GM18519 (cell line): Measurements from ENCODE around the gene ADAM10.
"Not testable (repeated sequence)": the region's sequence is repeated elsewhere in the genome, so short reads cannot be mapped to it uniquely, and the experiment has no call there.

Experiments
- ATAC-seq: cut with Tn5 transposase; IDR thresholded peaks from one replicate; pipeline ENCODE4 v1.9.1; 2021; ENCODE audit warnings: mild to moderate bottlenecking, moderate library complexity; ENCODE audit not compliant: unreplicated experiment, low FRiP score

Gene ADAM10, protein sequence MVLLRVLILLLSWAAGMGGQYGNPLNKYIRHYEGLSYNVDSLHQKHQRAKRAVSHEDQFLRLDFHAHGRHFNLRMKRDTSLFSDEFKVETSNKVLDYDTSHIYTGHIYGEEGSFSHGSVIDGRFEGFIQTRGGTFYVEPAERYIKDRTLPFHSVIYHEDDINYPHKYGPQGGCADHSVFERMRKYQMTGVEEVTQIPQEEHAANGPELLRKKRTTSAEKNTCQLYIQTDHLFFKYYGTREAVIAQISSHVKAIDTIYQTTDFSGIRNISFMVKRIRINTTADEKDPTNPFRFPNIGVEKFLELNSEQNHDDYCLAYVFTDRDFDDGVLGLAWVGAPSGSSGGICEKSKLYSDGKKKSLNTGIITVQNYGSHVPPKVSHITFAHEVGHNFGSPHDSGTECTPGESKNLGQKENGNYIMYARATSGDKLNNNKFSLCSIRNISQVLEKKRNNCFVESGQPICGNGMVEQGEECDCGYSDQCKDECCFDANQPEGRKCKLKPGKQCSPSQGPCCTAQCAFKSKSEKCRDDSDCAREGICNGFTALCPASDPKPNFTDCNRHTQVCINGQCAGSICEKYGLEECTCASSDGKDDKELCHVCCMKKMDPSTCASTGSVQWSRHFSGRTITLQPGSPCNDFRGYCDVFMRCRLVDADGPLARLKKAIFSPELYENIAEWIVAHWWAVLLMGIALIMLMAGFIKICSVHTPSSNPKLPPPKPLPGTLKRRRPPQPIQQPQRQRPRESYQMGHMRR

DNA sequence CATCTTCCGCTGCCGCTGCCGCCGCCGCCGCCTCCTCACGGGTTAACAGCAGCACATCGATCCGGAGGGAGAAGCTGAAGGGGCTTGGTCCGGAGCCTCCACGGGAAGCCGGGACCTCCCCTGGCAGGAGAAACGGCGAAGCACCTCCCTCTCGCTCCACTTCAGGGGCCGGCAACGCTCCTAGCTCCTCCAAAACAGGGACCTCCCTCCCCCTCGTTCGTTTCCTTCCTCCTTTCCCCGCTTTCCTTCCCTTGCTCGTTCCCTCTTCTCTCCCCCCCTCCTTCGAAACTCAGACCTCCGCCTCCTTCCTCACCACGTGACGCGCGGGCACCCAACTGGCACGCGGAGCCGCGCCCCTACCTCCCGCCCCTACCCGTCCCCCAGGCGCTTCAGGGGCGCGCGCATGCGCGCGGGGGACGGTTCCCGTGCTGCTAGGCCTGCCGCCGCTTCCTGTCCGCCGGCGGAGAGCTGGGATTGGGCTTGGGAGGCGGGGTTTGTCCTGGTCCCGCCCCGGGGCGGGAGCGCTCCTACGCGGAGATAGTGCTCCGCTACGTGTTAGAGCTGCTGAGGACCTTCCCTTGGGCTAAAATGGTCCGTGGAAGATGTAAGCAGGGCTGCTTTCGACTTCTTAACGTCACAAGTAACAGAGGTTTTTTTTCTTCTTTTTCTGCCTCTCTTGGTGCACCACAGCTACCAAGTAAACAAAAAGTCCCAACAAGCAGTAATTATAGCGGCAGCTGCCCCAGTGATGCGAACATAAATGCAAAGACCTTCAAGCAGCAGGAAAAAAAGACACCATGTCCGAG is at the start of gene ADAM10:
ADAM10 (minus strand) TSS at position 176 of the 806 bp plus-strand sequence; CDS start at position 3, 173 bp downstream.
- peak; percentile 82 for ATAC-seq

DNA sequence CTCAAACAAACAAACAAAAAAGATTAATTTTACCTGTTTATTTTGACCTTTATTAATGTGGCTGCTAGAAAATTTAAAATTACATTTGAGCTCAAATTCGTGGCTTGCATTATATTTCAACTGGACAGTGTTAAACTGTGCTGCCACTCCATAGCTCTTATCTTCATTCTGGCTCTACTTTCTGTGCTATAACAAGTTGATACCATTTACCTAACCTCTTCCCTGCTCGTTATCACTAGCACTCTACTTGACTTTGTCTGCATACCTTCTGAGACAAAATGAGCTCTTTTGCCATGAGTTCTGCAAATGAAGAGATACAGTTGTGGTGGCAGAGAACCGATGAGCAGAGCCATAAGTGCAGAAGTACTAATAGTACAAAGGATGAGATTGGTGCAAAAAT is 48.0 kb upstream of the ADAM10 start:
- ATAC-seq: no peak

DNA sequence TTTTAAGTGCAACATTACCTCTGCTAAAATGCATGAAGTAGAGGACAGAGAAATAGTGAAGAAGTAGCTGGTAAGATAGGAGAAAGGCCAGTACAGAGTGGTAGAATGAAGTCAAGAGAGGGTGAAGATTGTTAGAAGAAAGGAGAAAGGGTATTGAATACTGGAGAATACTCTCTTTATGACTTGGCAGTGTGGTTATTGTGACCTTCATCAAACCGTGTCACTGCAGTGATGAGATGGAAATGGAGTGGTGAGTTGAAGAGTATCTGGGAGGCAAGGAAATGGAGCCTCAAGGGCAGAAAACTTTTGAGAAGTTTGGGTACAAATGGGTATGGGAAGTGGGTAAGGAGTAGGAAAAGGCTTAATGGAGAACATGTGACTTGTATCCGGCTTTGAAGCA is 46.3 kb upstream of the ADAM10 start:
- ATAC-seq: no peak

DNA sequence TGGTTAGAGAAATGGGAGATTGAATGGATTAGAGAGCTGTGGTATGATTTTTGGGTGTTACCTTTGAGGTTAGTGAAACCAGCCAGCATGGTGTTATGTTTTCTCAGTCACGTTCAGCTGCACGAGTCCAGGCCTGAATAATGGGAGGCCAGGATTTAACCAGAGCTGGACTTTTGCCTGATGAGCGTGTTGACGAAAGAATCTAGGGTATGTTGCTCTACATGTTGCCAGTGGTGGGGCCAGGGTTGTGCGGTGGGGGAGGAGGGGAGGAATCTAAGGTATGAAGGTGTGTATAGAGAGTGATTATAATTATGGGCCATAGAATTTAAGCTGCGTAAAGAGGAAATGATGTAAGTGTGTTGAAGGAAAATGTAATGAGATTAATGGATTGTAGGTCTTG is 44.4 kb upstream of the ADAM10 start:
- no peak for ATAC-seq

DNA sequence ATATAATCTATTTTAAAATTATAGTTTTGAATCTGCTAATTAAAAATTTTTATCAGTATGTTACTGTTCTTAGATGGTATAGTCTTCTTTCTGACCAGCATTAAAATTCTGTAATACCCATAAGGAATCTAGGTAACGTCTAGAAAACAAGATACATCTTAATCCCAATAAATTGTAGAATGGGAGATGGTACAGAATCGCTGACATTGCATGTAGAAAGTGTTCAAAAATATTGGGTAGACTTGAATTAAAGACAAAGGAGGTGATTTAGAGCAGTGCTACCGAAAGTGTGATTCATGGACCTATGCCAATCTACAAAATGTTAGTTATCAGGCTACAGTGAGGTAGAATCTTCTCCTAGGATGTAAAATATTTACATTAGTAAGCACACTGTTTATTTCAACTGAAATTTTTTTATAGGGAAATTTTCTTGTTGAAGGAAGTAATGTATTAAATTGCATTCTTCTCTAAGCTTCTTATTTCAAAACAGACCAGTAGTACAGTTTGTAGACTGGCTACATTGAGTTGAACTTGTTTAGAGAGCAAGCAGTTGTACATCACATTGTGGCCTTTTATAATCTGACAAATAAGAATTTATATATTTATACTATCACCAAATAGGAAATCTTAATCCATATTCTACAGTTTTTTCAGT is 38.7 kb upstream of the ADAM10 start:
- ATAC-seq: no peak

DNA sequence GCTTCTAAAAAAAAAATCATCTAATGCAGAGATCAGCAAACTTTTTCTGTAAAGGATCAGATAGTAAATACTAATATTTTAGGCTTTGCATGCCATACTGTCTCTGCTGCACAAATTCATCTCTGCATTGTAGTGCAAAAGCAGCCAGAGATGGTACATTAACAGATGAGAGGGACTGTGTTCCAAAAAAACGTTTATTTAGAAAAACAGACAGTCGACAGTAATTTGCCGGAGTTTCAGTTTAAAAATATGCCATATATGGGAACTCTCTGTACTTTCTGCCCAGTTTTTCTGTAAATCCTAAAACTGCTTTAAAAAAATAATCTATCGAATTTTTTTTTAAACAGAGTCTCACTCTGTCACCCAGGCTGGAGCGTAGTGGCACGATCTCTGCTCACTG is 35.8 kb upstream of the ADAM10 start:
- no peak for ATAC-seq

DNA sequence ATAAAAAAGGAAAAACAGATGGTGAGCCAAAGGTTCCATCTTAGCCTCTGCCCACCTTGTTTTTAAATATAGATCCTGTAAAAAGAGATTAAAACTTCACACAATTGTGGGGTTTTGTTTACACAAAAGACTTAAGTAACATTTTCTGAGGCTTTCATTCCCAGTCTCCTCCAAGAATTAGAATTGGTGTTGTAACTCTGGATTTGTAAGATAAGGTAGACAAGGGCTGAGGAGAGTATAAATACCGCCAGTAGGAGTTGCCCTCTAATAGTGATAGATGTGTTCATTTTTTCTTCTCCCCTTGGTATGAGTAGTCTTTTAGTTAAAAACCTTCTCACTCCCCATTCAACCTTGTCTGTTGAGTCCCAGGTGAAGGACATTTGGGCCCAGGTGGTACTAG is 30.0 kb upstream of the ADAM10 start:
- no peak for ATAC-seq

DNA sequence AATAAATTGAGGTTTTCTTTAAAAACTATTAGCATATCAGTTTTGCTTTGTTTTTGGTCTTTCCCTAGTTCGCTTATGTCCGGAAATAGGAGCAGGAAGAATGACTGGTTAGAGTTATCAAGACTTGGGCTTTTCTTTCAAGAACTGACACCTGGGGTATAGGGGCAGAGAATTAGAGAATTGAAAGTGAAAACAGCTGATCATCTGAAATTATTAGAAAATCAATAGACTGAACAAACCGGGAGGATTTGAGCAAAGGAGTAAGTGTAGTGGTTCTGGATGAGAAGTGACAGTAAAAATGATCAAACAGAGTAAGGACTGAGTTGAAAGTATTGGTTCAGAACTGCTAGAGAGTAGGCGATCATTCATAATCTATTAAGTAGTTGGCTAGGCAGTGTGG is 27.6 kb upstream of the ADAM10 start:
- no peak for ATAC-seq

DNA sequence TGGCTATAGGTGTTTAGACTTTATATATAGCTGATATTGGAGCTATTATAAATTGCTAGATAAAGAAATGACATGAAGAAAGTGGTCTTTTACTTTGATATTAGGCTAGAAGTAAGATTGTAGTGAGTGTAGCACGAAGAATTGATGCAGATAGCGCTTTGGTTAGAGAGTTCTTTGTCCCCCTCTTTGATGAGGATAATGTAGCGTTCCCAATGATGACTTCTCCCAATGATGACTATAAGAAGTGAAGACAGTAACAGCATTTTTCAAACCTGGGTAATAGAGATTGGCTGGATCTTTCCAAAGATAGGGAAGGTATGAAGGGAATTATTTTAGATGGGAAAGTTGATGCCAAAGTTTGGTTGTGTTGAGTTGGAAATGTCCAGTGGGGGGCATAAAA is 25.9 kb upstream of the ADAM10 start:
- no peak for ATAC-seq

DNA sequence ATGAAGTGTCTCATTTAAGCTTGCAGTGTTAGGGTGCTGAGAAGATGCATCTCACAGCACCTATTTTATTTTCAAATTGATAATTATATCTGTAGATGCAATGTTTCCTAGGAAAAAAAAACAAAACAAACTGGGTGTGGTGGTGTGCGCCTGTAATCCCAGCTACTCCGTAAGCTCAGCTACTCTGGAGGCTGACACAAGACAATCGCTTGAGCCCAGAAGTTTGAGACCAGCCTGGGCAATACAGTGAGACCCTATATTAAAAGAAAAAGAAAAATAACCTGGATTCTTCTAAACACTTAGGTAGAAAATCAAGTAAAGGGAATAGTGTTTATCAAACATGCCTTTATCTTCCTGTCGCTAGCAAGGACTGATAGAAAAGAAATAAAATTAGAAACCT is 23.5 kb upstream of the ADAM10 start:
- ATAC-seq: no peak

DNA sequence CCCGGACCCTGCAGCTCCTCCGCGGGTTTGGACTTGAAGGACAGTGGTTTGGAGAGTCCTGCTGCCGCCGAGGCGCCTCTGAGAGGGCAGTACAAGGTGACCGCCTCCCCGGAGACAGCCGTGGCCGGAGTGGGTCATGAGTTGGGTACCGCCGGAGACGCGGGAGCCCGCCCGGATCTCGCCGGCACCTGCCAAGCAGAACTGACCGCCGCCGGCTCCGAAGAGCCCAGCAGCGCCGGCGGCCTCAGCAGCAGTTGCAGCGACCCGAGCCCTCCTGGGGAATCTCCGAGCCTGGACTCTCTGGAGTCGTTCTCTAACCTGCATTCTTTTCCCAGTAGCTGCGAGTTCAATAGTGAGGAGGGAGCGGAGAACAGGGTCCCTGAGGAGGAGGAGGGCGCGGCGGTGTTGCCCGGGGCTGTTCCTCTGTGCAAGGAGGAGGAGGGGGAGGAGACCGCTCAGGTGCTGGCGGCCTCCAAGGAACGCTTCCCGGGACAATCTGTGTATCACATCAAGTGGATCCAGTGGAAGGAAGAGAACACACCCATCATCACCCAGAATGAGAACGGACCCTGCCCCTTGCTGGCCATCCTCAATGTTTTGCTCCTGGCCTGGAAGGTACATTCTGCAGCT is 22.2 kb upstream of the ADAM10 start:
- no peak for ATAC-seq

DNA sequence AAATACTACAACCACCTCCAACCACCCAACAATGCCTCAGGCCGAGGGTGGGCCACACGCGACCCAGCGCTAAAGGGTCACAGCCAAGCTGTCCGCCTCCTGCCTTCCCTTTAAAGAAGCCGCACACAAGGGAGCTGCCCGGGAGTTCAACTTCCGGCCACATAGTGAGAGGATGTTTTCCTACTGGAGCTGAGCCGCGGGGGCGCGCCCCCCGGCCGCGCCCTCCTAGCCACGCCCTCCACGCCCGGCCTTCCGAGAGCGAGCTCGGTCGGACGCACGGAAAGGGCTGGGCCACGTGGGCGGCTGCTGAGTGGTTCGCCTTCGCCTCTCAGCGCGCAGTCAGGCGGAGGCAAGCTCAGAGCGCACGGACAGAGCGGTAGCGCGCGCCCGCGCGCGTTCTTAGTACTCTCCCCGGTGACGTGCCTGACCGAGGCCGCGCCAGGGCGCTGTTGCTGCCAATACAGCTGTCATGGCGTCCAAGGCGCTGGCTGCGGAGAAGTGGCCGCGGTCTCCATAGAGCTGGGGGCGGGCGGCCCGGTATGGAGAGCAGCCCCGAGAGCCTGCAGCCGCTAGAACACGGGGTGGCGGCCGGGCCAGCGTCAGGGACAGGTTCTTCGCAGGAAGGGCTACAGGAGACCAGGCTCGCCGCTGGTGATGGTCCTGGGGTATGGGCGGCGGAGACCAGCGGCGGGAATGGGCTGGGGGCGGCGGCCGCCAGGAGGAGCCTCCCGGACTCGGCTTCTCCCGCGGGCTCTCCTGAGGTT is 21.5 kb upstream of the ADAM10 start, which contains the start of gene MINDY2:
MINDY2 (plus strand) TSS at position 446 of the 764 bp plus-strand sequence; CDS start at position 540, 94 bp downstream.
- peak; percentile 91 for ATAC-seq

DNA sequence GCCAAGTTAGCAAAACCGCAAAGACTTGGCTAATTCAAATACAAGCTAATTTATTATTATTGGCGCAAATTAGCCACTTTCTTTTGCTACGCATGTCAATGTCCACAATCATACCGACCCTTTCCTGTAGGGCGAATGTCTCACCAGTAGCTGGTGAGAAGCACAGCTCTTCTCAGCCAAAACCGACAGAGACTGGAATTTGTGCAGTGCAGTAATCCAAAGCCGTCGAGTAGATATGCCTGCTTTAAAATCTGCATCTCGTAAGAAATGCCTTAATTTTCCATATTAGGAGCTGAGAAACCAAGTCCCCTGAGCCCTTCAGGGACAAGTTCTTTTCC is 21.0 kb upstream of the ADAM10 start:
- peak; percentile 13 for ATAC-seq

DNA sequence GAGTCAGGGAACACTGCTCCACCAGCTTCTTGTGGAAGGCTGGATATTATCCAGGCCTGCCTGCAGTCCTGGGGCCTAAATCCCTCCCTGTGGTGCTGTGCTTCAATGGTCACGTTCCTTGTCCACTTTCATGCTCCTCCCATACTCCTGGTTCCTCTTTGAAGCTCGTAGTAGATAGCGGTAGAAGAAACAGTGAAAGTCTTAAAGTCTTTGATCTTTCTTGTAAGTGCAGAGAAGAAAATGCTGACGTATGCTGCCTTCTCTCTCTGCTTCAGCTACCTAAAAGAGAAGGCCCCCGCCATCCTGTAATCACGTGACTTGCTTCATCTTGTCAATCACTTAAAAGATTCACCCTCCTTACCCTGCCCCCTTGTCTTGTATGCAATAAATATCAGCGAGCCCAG is 19.1 kb upstream of the ADAM10 start:
- not testable (repeated sequence) for ATAC-seq

DNA sequence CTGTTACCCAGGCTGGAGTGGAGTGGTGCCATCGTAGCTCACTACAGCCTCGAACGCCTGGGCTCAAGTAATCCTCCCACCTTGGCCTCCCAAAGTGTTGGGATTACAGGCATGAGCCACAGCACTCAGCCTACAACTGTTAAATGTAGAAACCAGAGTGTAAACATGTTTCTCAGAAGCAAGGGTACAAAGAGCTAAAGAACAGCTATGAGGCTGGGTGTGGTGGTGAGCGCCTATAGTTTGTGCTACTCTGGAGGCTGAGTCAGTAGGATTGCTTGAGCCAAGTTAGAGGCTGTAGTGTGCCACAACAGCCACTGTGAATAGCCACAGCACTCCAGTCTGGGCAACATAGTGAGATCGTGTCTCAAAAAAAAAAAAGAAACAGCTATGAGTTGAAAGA is 16.8 kb upstream of the ADAM10 start:
- no peak for ATAC-seq

DNA sequence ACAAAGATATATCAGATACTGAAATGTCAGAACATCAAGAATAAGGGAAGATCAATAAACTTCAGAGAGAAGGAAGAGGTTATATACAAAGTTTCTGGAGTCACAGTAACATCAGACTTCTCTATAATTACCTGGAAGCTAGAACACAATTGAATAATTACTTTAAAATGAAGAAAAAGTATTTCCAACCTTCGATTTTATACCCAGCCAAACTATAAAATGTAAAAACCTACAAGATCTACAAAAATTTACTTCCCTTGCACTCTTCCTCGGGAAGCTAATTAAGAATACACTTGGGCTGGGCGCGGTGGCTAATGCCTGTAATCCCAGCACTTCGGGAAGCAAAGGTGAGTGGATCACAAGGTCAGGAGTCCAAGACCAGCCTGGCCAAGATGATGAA is 15.0 kb upstream of the ADAM10 start:
- ATAC-seq: no peak

DNA sequence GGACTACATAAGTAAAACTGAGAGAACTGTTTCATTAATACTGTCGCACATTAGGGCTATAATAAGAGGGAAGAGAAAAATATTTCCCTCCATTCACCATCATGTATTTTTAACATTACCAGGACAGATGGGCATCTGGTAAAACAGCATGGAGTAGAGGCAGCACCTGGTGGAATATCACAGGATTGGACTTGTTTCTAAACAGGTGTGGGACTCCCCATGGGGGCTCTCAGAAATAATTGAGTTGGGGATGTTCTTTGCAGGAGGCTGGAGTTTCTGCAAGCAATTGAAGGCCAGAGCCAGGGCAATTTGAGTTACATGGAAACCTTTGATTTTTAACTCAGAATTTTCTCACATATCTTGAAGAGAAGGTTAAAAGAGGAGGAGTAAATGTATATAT is 13.2 kb upstream of the ADAM10 start:
- no peak for ATAC-seq

DNA sequence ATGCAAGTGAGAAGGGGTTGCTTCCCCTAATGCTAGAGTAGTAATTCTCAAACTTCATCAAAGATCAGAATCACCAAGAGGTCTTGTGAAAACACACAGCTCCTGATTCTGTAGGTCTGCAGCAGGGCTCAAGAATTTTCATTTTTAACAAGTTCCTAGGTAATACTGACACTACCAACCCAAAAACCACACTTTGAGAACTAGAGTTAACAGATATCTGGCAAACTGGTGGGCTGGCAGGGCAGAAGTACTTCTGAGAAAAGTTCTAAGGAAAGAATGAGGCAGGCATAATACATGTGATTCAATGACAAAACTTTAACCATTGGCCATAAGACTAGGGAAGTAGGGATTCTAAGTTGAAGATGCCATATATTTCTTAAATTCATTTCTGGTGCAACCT is 12.8 kb upstream of the ADAM10 start:
- no peak for ATAC-seq

DNA sequence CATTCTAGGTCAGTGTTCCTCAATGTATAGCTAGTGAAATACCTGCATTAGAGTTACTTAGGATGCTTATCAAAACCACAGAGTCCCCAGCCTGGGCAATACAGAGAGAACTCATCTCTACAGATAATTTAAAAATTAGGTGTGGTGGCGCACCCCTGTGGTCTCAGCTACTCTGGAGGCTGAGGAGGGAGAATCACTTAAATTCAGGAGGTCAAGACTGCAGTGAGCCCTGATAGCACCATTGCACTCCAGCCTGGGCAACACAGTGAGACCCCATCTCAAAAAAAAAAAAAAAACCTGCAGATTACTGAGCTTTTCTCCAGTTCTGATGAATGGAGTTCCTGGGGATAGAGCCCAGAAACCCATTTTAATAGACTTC is 11.5 kb upstream of the ADAM10 start:
- ATAC-seq: no peak
